ENCODE results near the gene ARL14EPL.

ARL14EPL gene

DNA sequence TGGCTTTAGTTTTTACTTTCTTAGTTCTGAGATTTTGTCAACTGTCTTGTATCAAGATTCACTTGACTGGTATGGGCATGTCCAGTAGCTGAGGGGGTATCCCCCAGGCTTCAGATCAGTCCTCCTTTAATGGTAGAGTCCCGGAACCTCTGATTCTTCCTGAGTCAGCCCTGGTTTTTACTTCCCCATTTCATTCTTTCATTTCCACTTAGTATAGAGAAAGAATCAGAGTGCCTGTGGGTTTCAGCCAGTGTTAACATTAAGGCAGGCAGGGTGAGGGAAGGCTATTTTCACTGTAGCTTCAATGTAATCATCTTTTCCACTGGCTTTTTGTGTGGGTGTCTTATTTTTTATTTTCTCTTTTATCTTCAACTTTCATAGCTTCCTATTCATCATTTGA lies 44.2 kb downstream of the ARL14EPL start:
- TF ChIP-seq TSHZ2 (CRISPR knock-in tag; IDR thresholded peaks at IDR 0.05): no peak
- no peak for TF ChIP-seq TCF4 (CRISPR knock-in tag; IDR thresholded peaks at IDR 0.05; ENCODE audit: borderline replicate concordance)
- TF ChIP-seq ZNF565 (CRISPR knock-in tag; conservative IDR thresholded peaks at IDR 0.05; ENCODE audit: low read depth): no peak
- no peak for TF ChIP-seq CSDC2 (CRISPR knock-in tag; IDR thresholded peaks at IDR 0.05)
- TF ChIP-seq CSRNP3 (CRISPR knock-in tag; IDR thresholded peaks at IDR 0.05): no peak
- TF ChIP-seq ESRRG (CRISPR knock-in tag; IDR thresholded peaks at IDR 0.05): no peak
- TF ChIP-seq CREB5 (CRISPR knock-in tag; IDR thresholded peaks at IDR 0.05; ENCODE audit: low read depth): no peak
- TF ChIP-seq, protein P1, sequence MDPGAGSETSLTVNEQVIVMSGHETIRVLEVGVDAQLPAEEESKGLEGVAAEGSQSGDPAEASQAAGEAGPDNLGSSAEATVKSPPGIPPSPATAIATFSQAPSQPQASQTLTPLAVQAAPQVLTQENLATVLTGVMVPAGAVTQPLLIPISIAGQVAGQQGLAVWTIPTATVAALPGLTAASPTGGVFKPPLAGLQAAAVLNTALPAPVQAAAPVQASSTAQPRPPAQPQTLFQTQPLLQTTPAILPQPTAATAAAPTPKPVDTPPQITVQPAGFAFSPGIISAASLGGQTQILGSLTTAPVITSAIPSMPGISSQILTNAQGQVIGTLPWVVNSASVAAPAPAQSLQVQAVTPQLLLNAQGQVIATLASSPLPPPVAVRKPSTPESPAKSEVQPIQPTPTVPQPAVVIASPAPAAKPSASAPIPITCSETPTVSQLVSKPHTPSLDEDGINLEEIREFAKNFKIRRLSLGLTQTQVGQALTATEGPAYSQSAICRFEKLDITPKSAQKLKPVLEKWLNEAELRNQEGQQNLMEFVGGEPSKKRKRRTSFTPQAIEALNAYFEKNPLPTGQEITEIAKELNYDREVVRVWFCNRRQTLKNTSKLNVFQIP (CRISPR knock-in tag; IDR thresholded peaks at IDR 0.05; ENCODE audit: borderline replicate concordance, low read depth): no peak
- no peak for TF ChIP-seq BACH2 (CRISPR knock-in tag; IDR thresholded peaks at IDR 0.05; ENCODE audit: borderline replicate concordance)
- ATAC-seq: no peak

- ATAC-seq: no peak
- TF ChIP-seq CSRNP3 (CRISPR knock-in tag; IDR thresholded peaks at IDR 0.05): no peak
- TF ChIP-seq, protein P1 (CRISPR knock-in tag; IDR thresholded peaks at IDR 0.05; ENCODE audit: borderline replicate concordance, low read depth): no peak
- TF ChIP-seq GLIS3 (CRISPR knock-in tag; IDR thresholded peaks at IDR 0.05): no peak
- no peak for TF ChIP-seq ESRRG (CRISPR knock-in tag; IDR thresholded peaks at IDR 0.05)
- no peak for TF ChIP-seq RARB (CRISPR knock-in tag; IDR thresholded peaks at IDR 0.05)
- no peak for TF ChIP-seq ZNF70 (CRISPR knock-in tag; IDR thresholded peaks at IDR 0.05)
- TF ChIP-seq TSHZ2 (CRISPR knock-in tag; IDR thresholded peaks at IDR 0.05): no peak
- TF ChIP-seq CREB5 (CRISPR knock-in tag; IDR thresholded peaks at IDR 0.05; ENCODE audit: low read depth): no peak
- no peak for TF ChIP-seq ISL1 (CRISPR knock-in tag; IDR thresholded peaks at IDR 0.05)
- no peak for TF ChIP-seq CSDC2 (CRISPR knock-in tag; IDR thresholded peaks at IDR 0.05)
- TF ChIP-seq TOX (CRISPR knock-in tag; IDR thresholded peaks at IDR 0.05; ENCODE audit: borderline replicate concordance): no peak
- no peak for TF ChIP-seq ZFP30 (CRISPR knock-in tag; IDR thresholded peaks at IDR 0.05)
- TF ChIP-seq ZFP3 (CRISPR knock-in tag; IDR thresholded peaks at IDR 0.05): no peak
- no peak for TF ChIP-seq ZNF565 (CRISPR knock-in tag; conservative IDR thresholded peaks at IDR 0.05; ENCODE audit: low read depth)
- TF ChIP-seq ARNTL (CRISPR knock-in tag; IDR thresholded peaks at IDR 0.05; ENCODE audit: borderline replicate concordance, low read depth): no peak
- no peak for TF ChIP-seq TCF4 (CRISPR knock-in tag; IDR thresholded peaks at IDR 0.05; ENCODE audit: borderline replicate concordance)
- no peak for TF ChIP-seq SNAI2 (CRISPR knock-in tag; IDR thresholded peaks at IDR 0.05)
Measured at GRCh38 chr5:116078199-116078598, 45.9 kb downstream of the ARL14EPL start.
